ENCODE measurements around the gene ISL1. TPM values are rescaled to one million over a fixed set of nuclear protein-coding genes. Genes with fewer than 3 reads are reported as not detected.

ISL1 gene
- total and polyA plus RNA-seq, 2 of the 13 experiments (the other 11 are each of a cell fraction or from before 2014, with no cell fraction given) = not detected

- TF ChIP-seq GRHL1 (CRISPR knock-in tag; conservative IDR thresholded peaks at IDR 0.05) (no peak), ZBTB34 (CRISPR knock-in tag; IDR thresholded peaks at IDR 0.05) (no peak)
Observed at GRCh38 chr5:51394609-51395008, 11.4 kb downstream of the ISL1 start (continued).

GRCh38 chr5:51395245-51395644 lies 12.0 kb downstream of the ISL1 start:
- Histone ChIP-seq H3K36me3 (replicated peaks in 1 of 2; ENCODE audit: control insufficient read depth in 1 of 2, insufficient read depth in 2 of 2, low read length in 2 of 2) (no peaks in the 10 kb centered on the region), H3K79me2 (ENCODE audit: insufficient read depth, low read length) (no peaks in the 10 kb centered on the region), H3K27me3 (ENCODE audit: control insufficient read depth in 1 of 2, insufficient read depth in 2 of 2, low read length in 2 of 2) (peaks cover 0 to 20% of the 10 kb centered on the region in 2 experiments; a peak in 4 of 5 replicates), H3K4me3 (replicated peaks in 1 of 3; ENCODE audit: insufficient read depth in 1 of 3, low read depth in 2 of 3, low read length in 3 of 3) (no peak overlapping the region), H3K9ac (ENCODE audit: insufficient read depth, low read depth, low read length) (no peak overlapping the region), H3K9me3 (ENCODE audit: low read length) (no peaks in the 10 kb centered on the region), H3K4me2 (ENCODE audit: low read depth, low read length) (no peak overlapping the region), H3K27ac (ENCODE audit: extremely low read length, insufficient read depth, low read length) (no peak overlapping the region), H2AFZ (ENCODE audit: low read length) (no peak overlapping the region), H3K4me1 (ENCODE audit: insufficient read depth, low read length) (no peaks in the 10 kb centered on the region), H4K20me1 (ENCODE audit: insufficient read depth, low read length) (no peaks in the 10 kb centered on the region)
- FAIRE-seq (no peak), DNase-seq (ENCODE audit: low spot score) (no peak), ATAC-seq (no peak)
- intact Hi-C loops (cut with micrococcal nuclease; ENCODE audit: unreplicated experiment) = no loop called here
- WGBS (ENCODE audit: low lambda C conversion rate) = 13% methylated on average over 6 of the region's 6 CpGs
- no TSS peak for BruUV-seq (replicated peaks)
- POLR2A ChIA-PET = no interaction called here
- CTCF ChIA-PET (ENCODE audit: low intra/inter-chr PET ratio, low total read pairs) = no interaction called here
- in situ Hi-C loops (cut with HindIII; ENCODE audit: extremely low pct_ligation_motif_present, low pct_unique_long_range_greater_than_20kb) = loop anchor here (25.0 kb wide), 2 partner anchors 617 to 1267 kb away; no protein-coding TSS in a partner anchor
- TF ChIP-seq NFIB (CRISPR knock-in tag; IDR thresholded peaks at IDR 0.05; ENCODE audit: borderline replicate concordance) = no peak
- TF ChIP-seq ZBTB21 (CRISPR knock-in tag; IDR thresholded peaks at IDR 0.05) = no peak
- no peak for TF ChIP-seq KAT2B (IDR thresholded peaks at IDR 0.05; ENCODE audit: borderline replicate concordance, low read depth, low read length)
- TF ChIP-seq ZBTB39 (CRISPR knock-in tag; IDR thresholded peaks at IDR 0.05) = no peak
- no peak for TF ChIP-seq MXI1 (IDR thresholded peaks at IDR 0.05; ENCODE audit: borderline replicate concordance, low read depth, low read length)
- no peak for TF ChIP-seq SKIL (CRISPR knock-in tag; IDR thresholded peaks at IDR 0.05; ENCODE audit: borderline replicate concordance)
- no peak for TF ChIP-seq ZNF280B (CRISPR knock-in tag; IDR thresholded peaks at IDR 0.05; ENCODE audit: borderline replicate concordance)
- TF ChIP-seq SNAPC5 (CRISPR knock-in tag; IDR thresholded peaks at IDR 0.05; ENCODE audit: borderline replicate concordance) = no peak
